BE2C (cell line): ENCODE results near the gene JPH4. TPM values are rescaled to one million over a fixed set of nuclear protein-coding genes. Genes with fewer than 3 reads are reported as not detected.

Source experiments
- DNase-seq: peaks from one replicate; pipeline ENCODE4 v3.0.0-alpha.2; 2020
- H3K27me3 ChIP-seq: fragments of 250-450 bp; sonication (Bioruptor Pico); 2 replicates; pipeline ENCODE4 v1.5.1; 2020; ENCODE audit warnings: mild to moderate bottlenecking
- H3K36me3 ChIP-seq: fragments of 250-450 bp; sonication (Bioruptor Pico); 2 replicates; pipeline ENCODE4 v1.5.1; 2020; ENCODE audit warnings: mild to moderate bottlenecking
- H3K4me1 ChIP-seq: fragments of 250-450 bp; sonication (Bioruptor Pico); 2 replicates; pipeline ENCODE4 v1.5.1; 2020
- H3K4me3 ChIP-seq: 2 replicates; pipeline ENCODE4 v1.5.1; 2011; ENCODE audit warnings: low read depth, low read length
- H3K9me3 ChIP-seq: fragments of 250-450 bp; sonication (Bioruptor Pico); 2 replicates; pipeline ENCODE4 v1.5.1; 2020
- CTCF ChIP-seq: IDR thresholded peaks from 2 replicates; pipeline ENCODE4 v1.5.1; 2012; ENCODE audit warnings: mild to moderate bottlenecking, low read depth, low read length
- polyA plus RNA-seq: library from polyadenylated mRNA; unstranded; fragments of >200 nt; gene quantifications from one replicate; pipeline ENCODE4 v1.2.1, GENCODE V29; 2012; ENCODE audit warnings: low read depth, missing spikeins; ENCODE audit not compliant: insufficient read length, insufficient read depth

Gene JPH4
- 186 TPM for polyA plus RNA-seq

- H3K36me3 ChIP-seq = no peaks in the 10 kb centered on the region
- peak within 1 kb of the TSS; percentile 75 for H3K4me3 ChIP-seq
- peaks cover 3% of the 10 kb centered on the region; the same call in 1 of the 2 replicates for H3K27me3 ChIP-seq
- no peak for DNase-seq
- H3K4me1 ChIP-seq = peaks cover 5% of the 10 kb centered on the region; the same call in 1 of the 2 replicates
- TF ChIP-seq CTCF = no peak
- no peaks in the 10 kb centered on the region for H3K9me3 ChIP-seq
Observed at GRCh38 chr14:23578560-23579310, at the start of gene JPH4. Gene JPH4 (minus strand): TSS chr14:23578790. CDS start chr14:23577453, 1,337 bp downstream.

GRCh38 chr14:23627961-23628360 lies 49.4 kb upstream of the JPH4 start:
- no peak for DNase-seq
- Histone ChIP-seq H3K27me3 (no peaks in the 10 kb centered on the region), H3K4me3 (no peak overlapping the region), H3K4me1 (no peaks in the 10 kb centered on the region), H3K9me3 (no peaks in the 10 kb centered on the region; the same call in none of the 2 replicates), H3K36me3 (no peaks in the 10 kb centered on the region)
- TF ChIP-seq CTCF = no peak

- Histone ChIP-seq H3K9me3 (no peaks in the 10 kb centered on the region; the same call in none of the 2 replicates), H3K4me3 (no peak overlapping the region), H3K36me3 (no peaks in the 10 kb centered on the region), H3K4me1 (no peaks in the 10 kb centered on the region), H3K27me3 (no peaks in the 10 kb centered on the region)
- DNase-seq = no peak
- no peak for TF ChIP-seq CTCF
Observed at GRCh38 chr14:23626946-23627345, 48.4 kb upstream of the JPH4 start.

- no peak for TF ChIP-seq CTCF
- DNase-seq = no peak
- no peaks in the 10 kb centered on the region; the same call in none of the 2 replicates for H3K9me3 ChIP-seq
- H3K4me3 ChIP-seq = no peak overlapping the region
- H3K27me3 ChIP-seq = no peaks in the 10 kb centered on the region
- H3K4me1 ChIP-seq = no peaks in the 10 kb centered on the region
- no peaks in the 10 kb centered on the region for H3K36me3 ChIP-seq
Observed at GRCh38 chr14:23624830-23625404, 46.3 kb upstream of the JPH4 start.

- Histone ChIP-seq H3K9me3 (no peaks in the 10 kb centered on the region; the same call in none of the 2 replicates), H3K4me1 (no peaks in the 10 kb centered on the region), H3K4me3 (no peak overlapping the region), H3K27me3 (no peaks in the 10 kb centered on the region), H3K36me3 (no peaks in the 10 kb centered on the region)
- no peak for DNase-seq
- TF ChIP-seq CTCF = no peak
Observed at GRCh38 chr14:23623962-23624361, 45.4 kb upstream of the JPH4 start.

- no peak for TF ChIP-seq CTCF
- no peak for DNase-seq
- Histone ChIP-seq H3K4me3 (no peak overlapping the region), H3K4me1 (no peaks in the 10 kb centered on the region), H3K9me3 (no peaks in the 10 kb centered on the region; the same call in none of the 2 replicates), H3K36me3 (no peaks in the 10 kb centered on the region), H3K27me3 (no peaks in the 10 kb centered on the region)
Observed at GRCh38 chr14:23622990-23623389, 44.4 kb upstream of the JPH4 start.
